Neural progenitor cell (in vitro differentiated cells): ENCODE results near the gene GSTM3. TPM values are rescaled to one million over a fixed set of nuclear protein-coding genes. Genes with fewer than 3 reads are reported as not detected.
"Not testable (repeated sequence)": the region's sequence is repeated elsewhere in the genome, so short reads cannot be mapped to it uniquely, and the experiment has no call there.

Experiments
- DNase-seq: peaks from one replicate; pipeline ENCODE4 v3.0.0-alpha.2; 2016; ENCODE audit warnings: low spot score
- H2AFZ ChIP-seq: fragments of 200-600 bp; sonication (generic); replicated peaks from 2 replicates; pipeline ENCODE4 v1.6.1; 2016; ENCODE audit warnings: antibody characterized with exemption
- H3F3A ChIP-seq: fragments of 200-600 bp; sonication (generic); 2 replicates; pipeline ENCODE4 v1.6.1; 2016; ENCODE audit warnings: antibody characterized with exemption, low read depth
- H3K27ac ChIP-seq: fragments of 200-600 bp; sonication (generic); 2 replicates; pipeline ENCODE4 v1.5.1; 2016; ENCODE audit warnings: mild to moderate bottlenecking
- H3K27me3 ChIP-seq: fragments of 200-600 bp; sonication (generic); 2 replicates; pipeline ENCODE4 v1.6.1; 2016; ENCODE audit warnings: mild to moderate bottlenecking, moderate library complexity
- H3K36me3 ChIP-seq: fragments of 200-600 bp; sonication (generic); 2 replicates; pipeline ENCODE4 v1.5.1; 2016
- H3K4me1 ChIP-seq: fragments of 200-600 bp; sonication (generic); 2 replicates; pipeline ENCODE4 v1.6.1; 2016; ENCODE audit warnings: mixed run types
- H3K4me2 ChIP-seq: fragments of 200-600 bp; sonication (generic); 2 replicates; pipeline ENCODE4 v1.6.1; 2016
- H3K4me3 ChIP-seq: fragments of 200-600 bp; sonication (generic); 2 replicates; pipeline ENCODE4 v1.5.1; 2016
- H3K79me2 ChIP-seq: fragments of 200-600 bp; sonication (generic); 2 replicates; pipeline ENCODE4 v1.6.1; 2016; ENCODE audit warnings: low read depth
- H3K9ac ChIP-seq: fragments of 200-600 bp; sonication (generic); 2 replicates; pipeline ENCODE4 v1.6.1; 2016
- H3K9me3 ChIP-seq: fragments of 200-600 bp; sonication (generic); 2 replicates; pipeline ENCODE4 v1.5.1; 2016; ENCODE audit warnings: low read depth
- H4K20me1 ChIP-seq: fragments of 200-600 bp; sonication (generic); 2 replicates; pipeline ENCODE4 v1.6.1; 2016; ENCODE audit warnings: low read depth
- H3K27ac Mint-ChIP-seq: 3 replicates; pipeline ENCODE4 v1.8.0; 2021; ENCODE audit warnings: mixed read lengths
- H3K27me3 Mint-ChIP-seq: 2 replicates; pipeline ENCODE4 v1.8.0; 2022; ENCODE audit warnings: low read depth, mild to moderate bottlenecking, inconsistent platforms, moderate library complexity, mixed read lengths; ENCODE audit not compliant: insufficient read depth
- H3K36me3 Mint-ChIP-seq: 3 replicates; pipeline ENCODE4 v1.8.0; 2021; ENCODE audit warnings: mixed read lengths
- H3K4me1 Mint-ChIP-seq: 3 replicates; pipeline ENCODE4 v1.8.0; 2021; ENCODE audit warnings: mixed read lengths
- H3K4me3 Mint-ChIP-seq: 3 replicates; pipeline ENCODE4 v1.8.0; 2021; ENCODE audit warnings: mild to moderate bottlenecking, moderate library complexity, mixed read lengths
- H3K9me3 Mint-ChIP-seq: 3 replicates; pipeline ENCODE4 v1.8.0; 2020; ENCODE audit warnings: mixed read lengths
- CTCF ChIP-seq: fragments of 200-600 bp; sonication (generic); IDR thresholded peaks from 2 replicates; pipeline ENCODE4 v1.5.1; 2017; ENCODE audit warnings: antibody characterized with exemption, mild to moderate bottlenecking
- EZH2 ChIP-seq: fragments of 200-600 bp; sonication (generic); IDR thresholded peaks from 2 replicates; pipeline ENCODE4 v1.6.1; 2017; ENCODE audit warnings: antibody characterized with exemption, mild to moderate bottlenecking, moderate library complexity
- EZH2phosphoT487 ChIP-seq: fragments of 200-600 bp; sonication (generic); IDR thresholded peaks from 2 replicates; pipeline ENCODE4 v1.6.1; 2017; ENCODE audit warnings: antibody characterized with exemption
- total RNA-seq: library from RNA; depleted of rRNA; stranded (reverse); fragments of >200 nt; gene quantifications from 2 replicates; pipeline ENCODE4 v1.2.3, GENCODE V29; 2015; ENCODE audit warnings: low replicate concordance

GSTM3 gene
- total RNA-seq, 1 donor from 2014 or later, result 12.9 TPM

GRCh38 chr1:109768820-109769219 is 28.0 kb upstream of the GSTM3 start:
- no peak for TF ChIP-seq EZH2phosphoT487
- no peak for TF ChIP-seq EZH2
- no peak for TF ChIP-seq CTCF
- Mint-ChIP-seq H3K9me3 (no peaks in the 10 kb centered on the region), H3K4me1 (peaks cover 5% of the 10 kb centered on the region), H3K27ac (no peak overlapping the region), H3K27me3 (no peaks in the 10 kb centered on the region), H3K36me3 (no peaks in the 10 kb centered on the region), H3K4me3 (no peak overlapping the region)
- Histone ChIP-seq H3K36me3 (no peaks in the 10 kb centered on the region), H3F3A (no peaks in the 10 kb centered on the region), H3K27me3 (no peaks in the 10 kb centered on the region), H4K20me1 (no peaks in the 10 kb centered on the region), H3K4me3 (no peak overlapping the region), H3K9me3 (no peaks in the 10 kb centered on the region), H3K4me1 (peaks cover 3% of the 10 kb centered on the region), H3K27ac (no peak overlapping the region), H3K9ac (no peak overlapping the region), H2AFZ (no peak overlapping the region), H3K4me2 (no peak overlapping the region), H3K79me2 (no peaks in the 10 kb centered on the region)
- DNase-seq, result no peak

GRCh38 chr1:109768335-109768650 is 27.5 kb upstream of the GSTM3 start:
- H3K9me3 ChIP-seq, result no peaks in the 10 kb centered on the region
- H3K4me3 ChIP-seq, result no peak overlapping the region
- no peaks in the 10 kb centered on the region for H3F3A ChIP-seq
- no peaks in the 10 kb centered on the region for H4K20me1 ChIP-seq
- H3K36me3 ChIP-seq, result no peaks in the 10 kb centered on the region
- no peaks in the 10 kb centered on the region for H3K9me3 Mint-ChIP-seq
- H3K9ac ChIP-seq, result no peak overlapping the region
- peaks cover 5% of the 10 kb centered on the region for H3K4me1 Mint-ChIP-seq
- no peak overlapping the region for H3K27ac Mint-ChIP-seq
- H3K79me2 ChIP-seq, result no peaks in the 10 kb centered on the region
- no peak overlapping the region for H3K4me2 ChIP-seq
- H3K4me1 ChIP-seq, result peaks cover 3% of the 10 kb centered on the region
- H3K4me3 Mint-ChIP-seq, result no peak overlapping the region
- no peak for DNase-seq
- no peak for TF ChIP-seq EZH2
- TF ChIP-seq EZH2phosphoT487, result no peak
- TF ChIP-seq CTCF, result no peak
- H3K27me3 ChIP-seq, result no peaks in the 10 kb centered on the region
- H3K36me3 Mint-ChIP-seq, result no peaks in the 10 kb centered on the region
- no peak overlapping the region for H3K27ac ChIP-seq
- H2AFZ ChIP-seq, result no peak overlapping the region
- H3K27me3 Mint-ChIP-seq, result no peaks in the 10 kb centered on the region

GRCh38 chr1:109767637-109768334 is 26.9 kb upstream of the GSTM3 start:
- no peaks in the 10 kb centered on the region for H3K36me3 Mint-ChIP-seq
- TF ChIP-seq EZH2, result no peak
- no peak for TF ChIP-seq CTCF
- TF ChIP-seq EZH2phosphoT487, result no peak
- DNase-seq, result no peak
- peaks cover 7% of the 10 kb centered on the region for H3K4me1 Mint-ChIP-seq
- Histone ChIP-seq H3K27ac (no peak overlapping the region), H3K36me3 (no peaks in the 10 kb centered on the region), H3K9ac (no peak overlapping the region), H3F3A (no peaks in the 10 kb centered on the region), H3K79me2 (no peaks in the 10 kb centered on the region), H3K27me3 (no peaks in the 10 kb centered on the region), H3K4me2 (no peak overlapping the region), H4K20me1 (no peaks in the 10 kb centered on the region), H3K4me1 (peaks cover 3% of the 10 kb centered on the region), H2AFZ (no peak overlapping the region), H3K9me3 (no peaks in the 10 kb centered on the region), H3K4me3 (no peak overlapping the region)
- H3K27me3 Mint-ChIP-seq, result no peaks in the 10 kb centered on the region
- H3K4me3 Mint-ChIP-seq, result no peak overlapping the region
- no peak overlapping the region for H3K27ac Mint-ChIP-seq
- no peaks in the 10 kb centered on the region for H3K9me3 Mint-ChIP-seq

GRCh38 chr1:109766991-109767636 is 26.3 kb upstream of the GSTM3 start:
- not testable (repeated sequence) for H3K27me3 Mint-ChIP-seq, H3K4me3 ChIP-seq, H3K36me3 Mint-ChIP-seq, H3K4me1 ChIP-seq, H3K4me3 Mint-ChIP-seq, H3K9me3 ChIP-seq, H3K27me3 ChIP-seq, H3K79me2 ChIP-seq, H4K20me1 ChIP-seq, H3K9ac ChIP-seq, H3K9me3 Mint-ChIP-seq, H3F3A ChIP-seq, H2AFZ ChIP-seq, DNase-seq, H3K4me2 ChIP-seq, H3K27ac ChIP-seq, H3K36me3 ChIP-seq, H3K27ac Mint-ChIP-seq
- H3K4me1 Mint-ChIP-seq, result peaks cover 11% of the 10 kb centered on the region
